Hepatic stellate cell (primary cell): ENCODE results near the gene SUSD6.
A peak's percentile ranks its signal among the peaks of the same experiment; 100 is the strongest.

Experiments
- DNase-seq: peaks from one replicate; pipeline ENCODE4 v3.0.0; 2011; ENCODE audit warnings: low spot score

Gene SUSD6

GRCh38 chr14:69611172-69612013 lies at the start of gene SUSD6:
TSS of gene SUSD6 (plus strand) at chr14:69611596. CDS start at chr14:69658593, 46,997 bp downstream.
- peak; percentile 88 for DNase-seq

GRCh38 chr14:69561893-69562292 lies 49.5 kb upstream of the SUSD6 start:
- no peak for DNase-seq

- DNase-seq: no peak
Observed at GRCh38 chr14:69567563-69567962, 43.8 kb upstream of the SUSD6 start.

- DNase-seq: no peak
Observed at GRCh38 chr14:69569859-69570258, 41.5 kb upstream of the SUSD6 start.

- no peak for DNase-seq
Observed at GRCh38 chr14:69570836-69571330, 40.5 kb upstream of the SUSD6 start.

- DNase-seq: no peak
Observed at GRCh38 chr14:69571449-69572029, 39.9 kb upstream of the SUSD6 start.

GRCh38 chr14:69572030-69572840 lies 39.2 kb upstream of the SUSD6 start:
- DNase-seq: no peak

- DNase-seq: no peak
Observed at GRCh38 chr14:69572841-69573135, 38.6 kb upstream of the SUSD6 start.

- no peak for DNase-seq
Observed at GRCh38 chr14:69573205-69573830, 38.1 kb upstream of the SUSD6 start.

- DNase-seq: no peak
Observed at GRCh38 chr14:69573831-69574262, 37.5 kb upstream of the SUSD6 start.

- peak; percentile 69 for DNase-seq
Observed at GRCh38 chr14:69574263-69574953, 37.0 kb upstream of the SUSD6 start, which contains the start of gene CCDC177. TSS of gene CCDC177 (minus strand) at chr14:69574871. CDS start at chr14:69573622, 1,249 bp downstream.

- no peak for DNase-seq
Observed at GRCh38 chr14:69574954-69575295, 36.5 kb upstream of the SUSD6 start.

GRCh38 chr14:69579476-69579875 lies 31.9 kb upstream of the SUSD6 start:
- DNase-seq: no peak

- DNase-seq: peak; percentile 39
Observed at GRCh38 chr14:69580009-69580577, 31.3 kb upstream of the SUSD6 start.

- DNase-seq: no peak
Observed at GRCh38 chr14:69581316-69581935, 30.0 kb upstream of the SUSD6 start.

- DNase-seq: peak; percentile 42
Observed at GRCh38 chr14:69582212-69582611, 29.2 kb upstream of the SUSD6 start.

- no peak for DNase-seq
Observed at GRCh38 chr14:69582829-69583228, 28.6 kb upstream of the SUSD6 start.

- DNase-seq: no peak
Observed at GRCh38 chr14:69584389-69584788, 27.0 kb upstream of the SUSD6 start.

GRCh38 chr14:69586404-69586803 lies 25.0 kb upstream of the SUSD6 start:
- no peak for DNase-seq

GRCh38 chr14:69587389-69587788 lies 24.0 kb upstream of the SUSD6 start:
- no peak for DNase-seq

GRCh38 chr14:69591317-69591716 lies 20.1 kb upstream of the SUSD6 start:
- no peak for DNase-seq
